HFFc6 (cell line): ENCODE measurements around the gene CAPN1. TPM values are rescaled to one million over a fixed set of nuclear protein-coding genes. Genes with fewer than 3 reads are reported as not detected.
"Not testable (repeated sequence)": the region's sequence is repeated elsewhere in the genome, so short reads cannot be mapped to it uniquely, and the experiment has no call there.

Source experiments
- DNase-seq: peaks from one replicate; pipeline ENCODE4 v3.0.0-alpha.2; 2018
- H3K27ac Mint-ChIP-seq: 2 replicates; pipeline ENCODE4 v1.8.0; 2020; ENCODE audit warnings: mild to moderate bottlenecking, mixed read lengths
- H3K27me3 Mint-ChIP-seq: 2 replicates; pipeline ENCODE4 v1.8.0; 2021; ENCODE audit warnings: mild to moderate bottlenecking, moderate library complexity, mixed read lengths; ENCODE audit not compliant: insufficient read depth
- H3K36me3 Mint-ChIP-seq: 2 replicates; pipeline ENCODE4 v1.8.0; 2021; ENCODE audit warnings: low read depth, mixed read lengths
- H3K4me1 Mint-ChIP-seq: 2 replicates; pipeline ENCODE4 v1.8.0; 2020; ENCODE audit warnings: low read depth, mixed read lengths
- H3K4me3 Mint-ChIP-seq: 2 replicates; pipeline ENCODE4 v1.8.0; 2020; ENCODE audit warnings: mild to moderate bottlenecking, moderate library complexity, mixed read lengths
- H3K9me3 Mint-ChIP-seq: 2 replicates; pipeline ENCODE4 v1.8.0; 2020; ENCODE audit warnings: mild to moderate bottlenecking, mixed read lengths
- total RNA-seq, 6 experiments: library from RNA; stranded (reverse); fragmentation: NEBNext Ultra II Directional; extraction: Animal tissue kit (Norgen Biotek cat#: 25700); gene quantifications; 2 replicates in 1 of 6; 3 replicates in 5 of 6; pipeline ENCODE4 v1.2.3, GENCODE V29; 2021
- TF ChIP-seq, protein P1 (sequence below): fragments of 200-600 bp; sonication (generic); IDR thresholded peaks from 2 replicates; pipeline ENCODE4 v1.5.0; 2021; ENCODE audit warnings: antibody characterized with exemption, mild to moderate bottlenecking

Gene CAPN1
- total RNA-seq, 6 experiments from 2014 or later = 203 to 271 (median 231) TPM

DNA sequence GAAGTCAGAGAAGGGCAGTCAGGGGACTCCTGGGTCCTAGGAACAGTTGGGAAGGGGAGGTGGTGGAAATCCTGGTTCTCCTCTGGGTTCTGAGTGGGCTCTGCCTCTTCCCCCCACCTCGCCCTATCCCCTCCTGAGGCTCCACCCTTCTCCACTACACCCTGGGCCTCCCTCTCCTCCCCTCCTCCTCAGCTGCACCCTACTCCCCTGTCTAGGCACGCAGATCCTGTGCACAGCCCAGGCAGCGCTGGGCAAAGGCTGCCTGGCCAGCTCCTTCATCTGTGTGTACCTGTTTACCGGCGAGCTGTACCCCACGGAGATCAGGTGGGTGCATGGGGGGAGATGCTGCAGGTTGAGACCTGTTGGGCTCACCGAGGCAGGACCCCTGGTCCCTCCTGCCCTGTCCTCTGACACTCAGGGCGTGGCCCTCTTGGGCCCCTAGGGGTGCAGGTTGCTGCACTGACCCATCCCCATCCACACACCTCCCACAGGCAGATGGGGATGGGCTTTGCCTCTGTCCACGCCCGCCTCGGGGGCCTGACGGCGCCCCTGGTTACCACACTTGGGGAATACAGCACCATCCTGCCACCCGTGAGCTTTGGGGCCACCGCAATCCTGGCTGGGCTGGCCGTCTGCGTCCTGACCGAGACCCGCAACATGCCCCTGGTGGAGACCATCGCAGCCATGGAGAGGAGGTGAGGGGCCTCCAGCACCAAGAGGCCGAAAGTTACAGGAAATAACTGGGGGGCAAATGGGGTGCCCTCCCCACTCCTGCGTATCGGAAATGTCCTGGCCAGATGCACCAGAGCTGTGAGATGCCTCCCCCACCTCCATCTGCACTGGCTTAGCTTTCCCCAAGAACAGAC lies 54.7 kb downstream of the CAPN1 start:
- H3K27me3 Mint-ChIP-seq = peaks cover 8% of the 10 kb centered on the region
- TF ChIP-seq, protein P1, sequence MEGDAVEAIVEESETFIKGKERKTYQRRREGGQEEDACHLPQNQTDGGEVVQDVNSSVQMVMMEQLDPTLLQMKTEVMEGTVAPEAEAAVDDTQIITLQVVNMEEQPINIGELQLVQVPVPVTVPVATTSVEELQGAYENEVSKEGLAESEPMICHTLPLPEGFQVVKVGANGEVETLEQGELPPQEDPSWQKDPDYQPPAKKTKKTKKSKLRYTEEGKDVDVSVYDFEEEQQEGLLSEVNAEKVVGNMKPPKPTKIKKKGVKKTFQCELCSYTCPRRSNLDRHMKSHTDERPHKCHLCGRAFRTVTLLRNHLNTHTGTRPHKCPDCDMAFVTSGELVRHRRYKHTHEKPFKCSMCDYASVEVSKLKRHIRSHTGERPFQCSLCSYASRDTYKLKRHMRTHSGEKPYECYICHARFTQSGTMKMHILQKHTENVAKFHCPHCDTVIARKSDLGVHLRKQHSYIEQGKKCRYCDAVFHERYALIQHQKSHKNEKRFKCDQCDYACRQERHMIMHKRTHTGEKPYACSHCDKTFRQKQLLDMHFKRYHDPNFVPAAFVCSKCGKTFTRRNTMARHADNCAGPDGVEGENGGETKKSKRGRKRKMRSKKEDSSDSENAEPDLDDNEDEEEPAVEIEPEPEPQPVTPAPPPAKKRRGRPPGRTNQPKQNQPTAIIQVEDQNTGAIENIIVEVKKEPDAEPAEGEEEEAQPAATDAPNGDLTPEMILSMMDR = no peak
- no peak overlapping the region for H3K27ac Mint-ChIP-seq
- H3K9me3 Mint-ChIP-seq = no peaks in the 10 kb centered on the region
- H3K4me3 Mint-ChIP-seq = no peak overlapping the region
- no peaks in the 10 kb centered on the region for H3K36me3 Mint-ChIP-seq
- H3K4me1 Mint-ChIP-seq = no peaks in the 10 kb centered on the region
- no peak for DNase-seq

DNA sequence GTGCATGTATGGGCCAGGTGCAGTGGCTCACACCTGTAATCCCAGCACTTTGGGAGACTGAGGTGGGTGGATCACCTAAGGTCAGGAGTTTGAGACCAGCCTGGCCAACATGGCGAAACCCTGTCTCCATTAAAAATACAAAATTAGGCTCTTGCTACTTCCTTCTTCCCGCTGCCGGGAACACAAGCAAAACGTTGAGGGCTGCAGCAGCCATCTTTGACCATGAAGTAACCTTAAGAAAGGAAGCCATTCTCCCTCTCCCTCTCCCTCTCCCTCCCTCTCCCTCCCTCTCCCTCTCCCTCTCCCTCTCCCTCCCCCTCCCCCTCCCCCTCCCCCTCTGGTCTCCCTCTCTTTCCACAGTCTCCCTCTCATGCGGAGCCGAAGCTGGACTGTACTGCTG lies 56.6 kb downstream of the CAPN1 start:
- not testable (repeated sequence) for H3K4me3 Mint-ChIP-seq, H3K9me3 Mint-ChIP-seq, DNase-seq, H3K4me1 Mint-ChIP-seq, H3K36me3 Mint-ChIP-seq, H3K27ac Mint-ChIP-seq
- peaks cover 13% of the 10 kb centered on the region for H3K27me3 Mint-ChIP-seq

DNA sequence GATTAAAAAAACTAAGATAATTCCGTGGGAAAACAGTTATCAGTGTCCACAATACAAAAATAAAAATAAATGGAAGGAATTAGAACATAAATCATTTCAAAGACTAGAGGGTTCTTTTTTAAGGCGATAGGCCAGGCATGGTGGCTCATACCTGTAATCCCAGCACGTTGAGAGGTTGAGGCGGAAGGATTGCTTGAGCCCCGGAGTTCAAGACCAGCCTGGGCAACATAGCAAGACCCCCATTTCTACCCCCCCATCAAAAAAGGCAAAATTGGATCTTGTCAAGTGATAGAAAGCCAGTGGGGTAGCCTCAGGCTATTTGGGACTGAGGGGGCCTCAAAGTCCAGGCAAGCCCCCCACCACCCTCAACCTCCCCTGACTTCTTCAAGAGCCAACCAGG lies 59.4 kb downstream of the CAPN1 start:
- Mint-ChIP-seq H3K9me3 (no peaks in the 10 kb centered on the region; the same call in 1 of the 2 replicates), H3K27ac (no peak overlapping the region), H3K36me3 (no peaks in the 10 kb centered on the region), H3K4me1 (no peaks in the 10 kb centered on the region), H3K4me3 (no peak overlapping the region), H3K27me3 (peaks cover 10% of the 10 kb centered on the region)
- TF ChIP-seq, protein P1 = no peak
- no peak for DNase-seq

DNA sequence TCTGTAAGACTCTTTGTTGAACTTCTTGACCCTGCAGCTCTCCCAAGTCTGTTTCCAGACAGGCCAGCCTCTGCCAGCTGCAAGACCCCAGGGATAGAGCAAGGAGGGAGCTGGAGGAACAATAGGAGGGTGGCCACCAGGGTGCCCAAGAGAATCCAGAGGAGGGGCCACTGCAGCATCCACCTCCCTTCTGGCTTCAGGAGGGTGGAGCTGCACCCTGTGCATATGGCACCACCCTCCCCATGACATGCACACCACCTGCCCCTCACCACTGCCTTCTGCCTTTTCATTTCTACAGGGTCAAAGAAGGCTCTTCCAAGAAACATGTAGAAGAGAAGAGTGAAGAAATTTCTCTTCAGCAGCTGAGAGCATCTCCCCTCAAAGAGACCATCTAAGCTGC lies 60.0 kb downstream of the CAPN1 start:
- Mint-ChIP-seq H3K4me1 (no peaks in the 10 kb centered on the region), H3K27me3 (peaks cover 11% of the 10 kb centered on the region), H3K4me3 (no peak overlapping the region), H3K27ac (no peak overlapping the region), H3K9me3 (no peaks in the 10 kb centered on the region; the same call in 1 of the 2 replicates), H3K36me3 (no peaks in the 10 kb centered on the region)
- TF ChIP-seq, protein P1 = no peak
- DNase-seq = no peak

DNA sequence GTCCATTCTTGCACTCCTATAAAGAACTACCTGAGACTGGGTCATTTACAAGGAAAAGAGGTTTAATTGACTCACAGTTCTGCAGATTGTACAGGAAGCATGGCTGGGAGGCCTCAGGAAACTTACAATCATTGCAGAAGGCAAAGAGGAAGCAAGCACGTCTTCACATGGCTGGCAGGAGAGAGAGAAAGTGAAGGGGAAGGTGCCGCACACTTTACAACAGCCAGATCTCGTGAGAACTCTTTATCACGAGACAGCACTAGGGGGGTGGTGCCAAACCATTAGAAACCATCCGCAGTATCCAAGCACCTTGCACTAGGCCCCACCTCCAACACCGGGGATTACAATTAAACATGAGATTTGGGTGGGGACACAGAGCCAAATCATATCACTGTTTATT lies 60.7 kb downstream of the CAPN1 start:
- H3K4me3 Mint-ChIP-seq = no peak overlapping the region

DNA sequence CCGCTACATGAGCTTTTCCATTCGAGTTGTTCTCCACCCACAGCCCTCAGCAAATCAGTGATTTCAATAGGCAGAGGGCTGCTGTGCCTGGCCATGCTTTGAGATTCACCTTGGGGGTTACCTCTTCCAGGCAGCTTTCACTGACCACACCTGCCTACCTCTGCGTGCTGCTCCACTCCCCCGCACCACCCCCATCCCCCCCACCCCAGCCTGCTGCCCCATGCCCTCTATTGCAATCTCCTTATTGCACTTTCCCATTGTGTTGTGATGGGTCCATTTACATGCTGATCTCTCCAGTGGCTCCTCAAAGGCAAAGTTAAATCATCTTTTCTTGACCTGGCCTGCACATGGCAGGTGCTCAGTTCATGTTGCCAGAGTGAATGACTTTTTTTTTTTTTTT lies 62.1 kb downstream of the CAPN1 start:
- H3K4me3 Mint-ChIP-seq = no peak overlapping the region
- H3K9me3 Mint-ChIP-seq = no peaks in the 10 kb centered on the region; the same call in 1 of the 2 replicates
- peaks cover 10% of the 10 kb centered on the region for H3K27me3 Mint-ChIP-seq
- H3K4me1 Mint-ChIP-seq = no peaks in the 10 kb centered on the region
- no peak overlapping the region for H3K27ac Mint-ChIP-seq
- TF ChIP-seq, protein P1 = no peak
- no peak for DNase-seq
- H3K36me3 Mint-ChIP-seq = no peaks in the 10 kb centered on the region

More for the DNA sequence above, 60.7 kb downstream of the CAPN1 start:
- TF ChIP-seq, protein P1 = no peak
- H3K36me3 Mint-ChIP-seq = no peaks in the 10 kb centered on the region
- H3K9me3 Mint-ChIP-seq = no peaks in the 10 kb centered on the region; the same call in 1 of the 2 replicates
- H3K27me3 Mint-ChIP-seq = peaks cover 13% of the 10 kb centered on the region
- no peaks in the 10 kb centered on the region for H3K4me1 Mint-ChIP-seq
- H3K27ac Mint-ChIP-seq = no peak overlapping the region
- no peak for DNase-seq

DNA sequence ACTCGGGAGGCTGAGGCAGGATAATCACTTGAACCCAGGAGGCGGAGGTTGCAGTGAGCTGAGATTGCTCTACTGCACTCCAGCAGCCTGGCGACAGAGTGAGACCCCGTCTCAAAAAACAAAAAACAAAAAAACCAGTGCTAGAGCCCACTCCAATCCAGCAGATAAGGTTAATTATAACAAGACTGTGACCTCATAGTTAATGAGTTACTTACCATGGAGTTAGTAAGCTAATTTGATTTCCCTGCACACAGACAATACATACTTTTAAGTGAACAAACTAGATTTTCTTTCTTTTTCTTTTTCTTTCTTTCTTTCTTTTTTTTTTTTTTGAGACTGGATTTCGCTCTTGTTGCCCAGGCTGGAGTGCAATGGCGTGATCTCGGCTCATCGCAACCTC lies 63.3 kb downstream of the CAPN1 start:
- H3K9me3 Mint-ChIP-seq, H3K4me1 Mint-ChIP-seq, H3K4me3 Mint-ChIP-seq, DNase-seq, H3K36me3 Mint-ChIP-seq, H3K27ac Mint-ChIP-seq: not testable (repeated sequence)
- H3K27me3 Mint-ChIP-seq = peaks cover 10% of the 10 kb centered on the region
